K562 (cell line): ENCODE data around the gene UNC80. TPM values are rescaled to one million over a fixed set of nuclear protein-coding genes. Genes with fewer than 3 reads are reported as not detected.

ENCODE experiments used
- ATAC-seq: fragments of 200-7000 bp; cut with Tn5 transposase; 3 replicates; pipeline ENCODE4 v1.9.1; 2020; ENCODE audit warnings: moderate library complexity
- BruUV-seq: library from RNA; stranded (reverse); fragments of 400-500 nt; replicated peaks from 2 replicates; lab custom pipeline; 2021; lab: Mats Ljungman, UMichigan
- CTCF ChIA-PET: fragments of 300-600 bp; formaldehyde crosslinking; extraction: SDS; loops from one replicate; lab custom pipeline; 2021; ENCODE audit warnings: low intra/inter-chr PET ratio; lab: Yijun Ruan, JAX
- POLR2A ChIA-PET: fragments of 300-600, 350-650 bp; sonication (Branson Sonifier 250); formaldehyde crosslinking; extraction: SDS; loops from one replicate; lab custom pipeline; 2021; ENCODE audit warnings: antibody characterized with exemption, inconsistent platforms; lab: Yijun Ruan, JAX
- DNase-seq, 4 experiments: peaks; one replicate each; pipeline versions ENCODE4 v3.0.0 to v3.0.0-alpha.2; 2011 to 2018; ENCODE audit warnings: low spot score in 3 of 4, mixed read lengths in 3 of 4; ENCODE audit errors: extremely low read depth in 1 of 4
- FAIRE-seq: peaks from 2 replicates; lab custom pipeline; 2011; peaks lifted over from hg19 to GRCh38; lab: Jason Lieb, UNC
- H2AFZ ChIP-seq: 2 replicates; pipeline ENCODE4 v1.6.0; 2011; ENCODE audit warnings: low read depth, low read length, control low read depth, inconsistent platforms
- H3K27ac ChIP-seq: fragments of 200-600 bp; 3 replicates; pipeline ENCODE4 v1.8.0; 2011; ENCODE audit warnings: low read depth, mild to moderate bottlenecking, control low read depth, inconsistent platforms, low read length, moderate library complexity, mixed read lengths; ENCODE audit errors: extremely low read depth
- H3K27me3 ChIP-seq, 2 experiments: fragments of 300-600 bp in 1 of 2; 2 replicates in 1 of 2; 3 replicates in 1 of 2; pipeline versions ENCODE4 v1.6.0 to v1.8.0; 2011; ENCODE audit warnings: inconsistent platforms in 2 of 2, low read length in 2 of 2, mild to moderate bottlenecking in 1 of 2, mixed read lengths in 1 of 2, moderate library complexity in 1 of 2; ENCODE audit not compliant: control insufficient read depth in 2 of 2, insufficient read depth in 2 of 2
- H3K36me3 ChIP-seq: fragments of 300-600 bp; 3 replicates; pipeline ENCODE4 v1.8.0; 2011; ENCODE audit warnings: mild to moderate bottlenecking, low read length, inconsistent platforms; ENCODE audit not compliant: control insufficient read depth, insufficient read depth
- H3K4me1 ChIP-seq, 2 experiments: fragments of 200-600 bp in 1 of 2; replicated peaks in 1 of 2; 2 replicates in 1 of 2; 3 replicates in 1 of 2; pipeline versions ENCODE4 v1.5.1 to v1.8.0; 2011; ENCODE audit warnings: inconsistent platforms in 2 of 2, low read length in 2 of 2, mild to moderate bottlenecking in 1 of 2, mixed read lengths in 1 of 2, moderate library complexity in 1 of 2; ENCODE audit not compliant: control insufficient read depth in 2 of 2, insufficient read depth in 2 of 2
- H3K4me2 ChIP-seq: 2 replicates; pipeline ENCODE4 v1.6.1; 2011; ENCODE audit warnings: low read length, control low read depth, inconsistent platforms, mixed read lengths; ENCODE audit not compliant: insufficient read depth
- H3K4me3 ChIP-seq: fragments of 200-600 bp; sonication (generic), shearing (Covaris generic); 2 replicates; pipeline ENCODE4 v1.5.1; 2016; ENCODE audit warnings: control low read depth, inconsistent platforms
- H3K79me2 ChIP-seq: fragments of 200-600 bp; 3 replicates; pipeline ENCODE4 v1.8.0; 2011; ENCODE audit warnings: low read length, inconsistent platforms; ENCODE audit not compliant: control insufficient read depth, insufficient read depth
- H3K9ac ChIP-seq, 2 experiments: 2 replicates each; pipeline versions ENCODE4 v1.6.0 to v1.6.1; 2011; ENCODE audit warnings: low read depth in 2 of 2, low read length in 2 of 2, control low read depth in 1 of 2, inconsistent platforms in 1 of 2, mild to moderate bottlenecking in 1 of 2, mixed read lengths in 1 of 2; ENCODE audit not compliant: insufficient read depth in 1 of 2
- H3K9me1 ChIP-seq: one replicate; pipeline ENCODE4 v1.6.0; 2011; ENCODE audit warnings: inconsistent platforms, mild to moderate bottlenecking, low read length, moderate library complexity; ENCODE audit not compliant: control insufficient read depth, insufficient read depth
- H3K9me3 ChIP-seq: replicated peaks from 2 replicates; pipeline ENCODE4 v1.5.1; 2011; ENCODE audit warnings: low read depth, low read length, inconsistent platforms; ENCODE audit not compliant: control insufficient read depth, insufficient read depth
- H4K20me1 ChIP-seq: replicated peaks from 2 replicates; pipeline ENCODE4 v1.6.1; 2011; ENCODE audit warnings: low read length, inconsistent platforms, mixed read lengths; ENCODE audit not compliant: control insufficient read depth, insufficient read depth
- GABPB1 ChIP-seq: sonication (generic); formaldehyde crosslinking; IDR thresholded peaks from 2 replicates; pipeline ENCODE4 v1.8.0; 2022; ENCODE audit warnings: mild to moderate bottlenecking, missing genetic modification reagents
- HMG20B ChIP-seq: fragments of 250-450 bp; sonication (Bioruptor Pico); IDR thresholded peaks from 2 replicates; pipeline ENCODE4 v1.5.0; 2021; ENCODE audit warnings: mild to moderate bottlenecking
- RBBP5 ChIP-seq: fragments of 200-600 bp; sonication (generic); IDR thresholded peaks from 2 replicates; pipeline ENCODE4 v1.6.1; 2012; ENCODE audit warnings: borderline replicate concordance, mild to moderate bottlenecking, low read length, control low read depth, inconsistent platforms; ENCODE audit not compliant: insufficient read depth, poor library complexity, severe bottlenecking
- SMAD4 ChIP-seq: fragments of 250-450 bp; sonication (Bioruptor Pico); conservative IDR thresholded peaks from 2 replicates; pipeline ENCODE4 v1.8.0; 2021; ENCODE audit warnings: inconsistent platforms, mild to moderate bottlenecking, moderate library complexity
- ZBED1 ChIP-seq: IDR thresholded peaks from 2 replicates; pipeline ENCODE4 v1.6.1; 2014
- whole genome bisulfite sequencing: fragments of 100-300 bp; shearing (Covaris generic); methylation state at CpG from one replicate; pipeline ENCODE4 v1.1.6; 2016; ENCODE audit warnings: low coverage, mixed read lengths; ENCODE audit not compliant: insufficient coverage; ENCODE audit errors: missing lambda C conversion rate; 5-methylcytosine and 5-hydroxymethylcytosine counted together
- in situ Hi-C: fragments of 300-500 bp; cut with MboI; formaldehyde crosslinking; loops from 4 replicates; pipeline ENCODE4 v1.15.0; 2018; ENCODE audit warnings: inconsistent platforms, mixed read lengths
- intact Hi-C: fragments of 100-400 bp; cut with micrococcal nuclease; formaldehyde crosslinking; loops from 2 replicates; pipeline ENCODE4 v1.14.2; 2022
- polyA plus RNA-seq, 8 experiments: library from polyadenylated mRNA; depleted of rRNA in 4 of 8; stranded (reverse) in 5 of 8; unstranded in 3 of 8; fragments of >200 nt; fragmentation: Nextera tagmentation in 2 of 8; fragmentation: Illumina TruSeq in 1 of 8; extraction: Ambion mirVana in 2 of 8; extraction: Trizol in 1 of 8; gene quantifications; 2 replicates each; pipeline versions ENCODE4 v1.2.1 to v1.2.3, GENCODE V29; 2011 to 2014; ENCODE audit warnings: inconsistent platforms in 1 of 8, missing spikeins in 1 of 8
- total RNA-seq, 7 experiments: library from RNA; depleted of rRNA in 6 of 7; stranded (reverse); fragments of >200 nt in 6 of 7; fragmentation: Illumina TruSeq in 2 of 7; extraction: Trizol in 2 of 7; gene quantifications; 2 replicates each; pipeline versions ENCODE4 v1.2.1 to v1.2.3, GENCODE V29; 2011 to 2021; ENCODE audit warnings: low replicate concordance in 1 of 7
- TF ChIP-seq, protein P1 (sequence below): fragments of 450-650 bp; IDR thresholded peaks from 2 replicates; pipeline ENCODE4 v1.6.1; 2016; ENCODE audit warnings: borderline replicate concordance
- TF ChIP-seq, protein P2 (sequence below), 2 experiments: fragments of 200-800 bp in 1 of 2; sonication (Bioruptor generic) in 1 of 2; sonication (generic) in 1 of 2; formaldehyde crosslinking in 1 of 2; IDR thresholded peaks in 1 of 2; conservative IDR thresholded peaks in 1 of 2; 2 replicates each; pipeline versions ENCODE4 v1.5.0 to v1.6.1; 2016 to 2020; ENCODE audit warnings: missing compliant biosample characterization in 1 of 2, missing genetic modification characterization in 1 of 2, missing genetic modification reagents in 1 of 2

Gene UNC80
- total and polyA plus RNA-seq, 9 of the 15 experiments (the other 6 are each of a cell fraction or from before 2014, with no cell fraction given): under 0.01 to 0.04 (median 0.01) TPM; not detected in 5

DNA sequence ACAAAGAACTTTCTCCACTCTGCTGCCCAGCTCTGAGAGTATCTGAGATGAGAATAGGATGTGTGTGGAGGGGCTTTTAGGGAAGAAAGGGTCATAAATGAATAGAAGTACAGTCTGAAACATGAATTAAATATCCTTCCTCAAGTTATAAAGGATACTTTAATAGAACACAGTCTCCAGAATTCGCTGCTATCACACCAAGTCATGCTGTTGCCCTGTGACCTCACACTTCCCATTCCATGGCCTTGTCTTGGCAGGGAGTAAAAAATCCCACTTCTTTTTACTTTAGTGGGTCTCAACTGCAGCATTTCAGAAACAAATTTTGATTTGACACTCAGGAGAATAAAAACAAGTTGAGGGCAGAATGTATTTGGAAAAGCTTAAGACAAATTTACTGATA is 227.0 kb downstream of the UNC80 start:
- no peaks in the 10 kb centered on the region for H3K27me3 ChIP-seq
- CTCF ChIA-PET: no interaction called here
- no peaks in the 10 kb centered on the region for H3K36me3 ChIP-seq
- ATAC-seq (no peak), FAIRE-seq (no peak), DNase-seq (no peak)
- peaks cover 12% of the 10 kb centered on the region for H3K79me2 ChIP-seq
- POLR2A ChIA-PET: no interaction called here
- no peaks in the 10 kb centered on the region for H3K9me3 ChIP-seq
- H3K9ac ChIP-seq: no peak overlapping the region
- no peak overlapping the region for H3K27ac ChIP-seq
- intact Hi-C loops: no loop called here
- H3K4me1 ChIP-seq: peaks cover 6% of the 10 kb centered on the region in 2 experiments; a peak in 4 of 5 replicates
- 0 out of 2 replicates have a peak overlapping the region, but pooled peaks have one; percentile 25 for H2AFZ ChIP-seq
- no peak overlapping the region for H3K4me3 ChIP-seq
- H3K4me2 ChIP-seq: no peak overlapping the region
- H3K9me1 ChIP-seq: no peaks in the 10 kb centered on the region
- in situ Hi-C loops: no loop called here
- no peak for TF ChIP-seq ZBED1
- no TSS peak for BruUV-seq
- 17% methylated on average over 1 of the region's 1 CpG for WGBS
- no peaks in the 10 kb centered on the region for H4K20me1 ChIP-seq

DNA sequence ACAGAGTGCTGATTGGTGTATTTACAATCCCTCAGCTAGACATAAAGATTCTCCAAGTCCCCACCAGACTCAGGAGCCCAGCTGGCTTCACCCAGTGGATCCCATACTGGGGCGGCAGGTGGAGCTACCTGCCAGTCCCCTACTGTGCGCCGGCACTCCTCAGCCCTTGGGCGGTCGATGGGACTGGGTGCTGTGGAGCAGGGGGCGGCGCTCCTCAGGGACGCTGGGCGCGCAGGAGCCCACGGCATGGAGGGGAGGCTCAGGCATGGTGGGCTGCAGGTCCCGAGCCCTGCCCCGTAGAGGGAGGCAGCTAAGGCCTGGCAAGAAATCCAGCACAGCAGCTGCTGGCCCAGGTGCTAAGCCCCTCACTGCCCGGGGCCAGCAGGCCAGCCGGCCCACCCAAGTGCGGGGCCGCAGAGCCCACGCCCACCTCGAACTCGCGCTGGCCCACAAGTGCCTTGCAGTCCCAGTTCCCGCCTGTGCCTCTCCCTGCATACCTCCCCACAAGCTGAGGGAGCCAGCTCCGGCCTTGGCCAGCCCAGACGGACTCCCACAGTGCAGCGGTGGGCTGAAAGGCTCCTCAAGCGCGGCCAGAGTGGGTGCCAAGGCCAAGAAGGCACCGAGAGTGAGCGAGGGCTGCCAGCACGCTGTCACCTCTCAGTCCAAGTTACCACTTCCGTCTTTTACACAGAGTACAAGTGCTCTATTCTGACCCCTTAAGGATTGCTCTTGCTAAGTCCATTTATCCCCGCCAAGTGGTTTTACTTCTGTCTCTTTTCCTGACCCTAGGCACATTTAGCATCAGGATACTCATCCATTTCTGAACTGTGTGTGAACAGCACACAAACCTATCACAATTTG is 229.1 kb downstream of the UNC80 start:
- Histone ChIP-seq H3K36me3 (peaks cover 19% of the 10 kb centered on the region), H3K9me3 (no peaks in the 10 kb centered on the region), H3K79me2 (peaks cover 33% of the 10 kb centered on the region), H3K4me1 (peaks cover 6 to 14% of the 10 kb centered on the region in 2 experiments; a peak in 4 of 5 replicates), H3K9ac (no peak overlapping the region), H4K20me1 (no peaks in the 10 kb centered on the region), H3K4me3 (no peak overlapping the region), H3K9me1 (no peaks in the 10 kb centered on the region), H3K27me3 (no peaks in the 10 kb centered on the region), H3K27ac (no peak overlapping the region), H3K4me2 (no peak overlapping the region), H2AFZ (no peak overlapping the region)
- intact Hi-C loops: no loop called here
- ChIA-PET CTCF (no interaction called here), POLR2A (no interaction called here)
- FAIRE-seq (no peak), DNase-seq (no peak), ATAC-seq (no peak)
- BruUV-seq: no TSS peak
- in situ Hi-C loops: loop anchor here (25.0 kb wide), 1 partner anchor 462 kb away; no protein-coding TSS in a partner anchor
- 86% methylated on average over 10 of the region's 32 CpGs for WGBS
- TF ChIP-seq, protein P1, sequence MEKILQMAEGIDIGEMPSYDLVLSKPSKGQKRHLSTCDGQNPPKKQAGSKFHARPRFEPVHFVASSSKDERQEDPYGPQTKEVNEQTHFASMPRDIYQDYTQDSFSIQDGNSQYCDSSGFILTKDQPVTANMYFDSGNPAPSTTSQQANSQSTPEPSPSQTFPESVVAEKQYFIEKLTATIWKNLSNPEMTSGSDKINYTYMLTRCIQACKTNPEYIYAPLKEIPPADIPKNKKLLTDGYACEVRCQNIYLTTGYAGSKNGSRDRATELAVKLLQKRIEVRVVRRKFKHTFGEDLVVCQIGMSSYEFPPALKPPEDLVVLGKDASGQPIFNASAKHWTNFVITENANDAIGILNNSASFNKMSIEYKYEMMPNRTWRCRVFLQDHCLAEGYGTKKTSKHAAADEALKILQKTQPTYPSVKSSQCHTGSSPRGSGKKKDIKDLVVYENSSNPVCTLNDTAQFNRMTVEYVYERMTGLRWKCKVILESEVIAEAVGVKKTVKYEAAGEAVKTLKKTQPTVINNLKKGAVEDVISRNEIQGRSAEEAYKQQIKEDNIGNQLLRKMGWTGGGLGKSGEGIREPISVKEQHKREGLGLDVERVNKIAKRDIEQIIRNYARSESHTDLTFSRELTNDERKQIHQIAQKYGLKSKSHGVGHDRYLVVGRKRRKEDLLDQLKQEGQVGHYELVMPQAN: no peak
- TF ChIP-seq GABPB1 (CRISPR knock-in tag): no peak
- no peak for TF ChIP-seq RBBP5
- TF ChIP-seq, protein P2, sequence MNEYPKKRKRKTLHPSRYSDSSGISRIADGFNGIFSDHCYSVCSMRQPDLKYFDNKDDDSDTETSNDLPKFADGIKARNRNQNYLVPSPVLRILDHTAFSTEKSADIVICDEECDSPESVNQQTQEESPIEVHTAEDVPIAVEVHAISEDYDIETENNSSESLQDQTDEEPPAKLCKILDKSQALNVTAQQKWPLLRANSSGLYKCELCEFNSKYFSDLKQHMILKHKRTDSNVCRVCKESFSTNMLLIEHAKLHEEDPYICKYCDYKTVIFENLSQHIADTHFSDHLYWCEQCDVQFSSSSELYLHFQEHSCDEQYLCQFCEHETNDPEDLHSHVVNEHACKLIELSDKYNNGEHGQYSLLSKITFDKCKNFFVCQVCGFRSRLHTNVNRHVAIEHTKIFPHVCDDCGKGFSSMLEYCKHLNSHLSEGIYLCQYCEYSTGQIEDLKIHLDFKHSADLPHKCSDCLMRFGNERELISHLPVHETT (CRISPR knock-in tag; conservative IDR thresholded peaks at IDR 0.05 in 1 of 2, IDR thresholded peaks at IDR 0.05 in 1 of 2): no peak
- TF ChIP-seq SMAD4: no peak
- no peak for TF ChIP-seq HMG20B (CRISPR knock-in tag)
